ENCODE results near the gene FAAP20. TPM values are rescaled to one million over a fixed set of nuclear protein-coding genes. Genes with fewer than 3 reads are reported as not detected.

The FAAP20 gene
- polyA plus RNA-seq, 2 of the 4 experiments (the other 2 are of a cell fraction): 5.1 to 26.0 TPM

DNA sequence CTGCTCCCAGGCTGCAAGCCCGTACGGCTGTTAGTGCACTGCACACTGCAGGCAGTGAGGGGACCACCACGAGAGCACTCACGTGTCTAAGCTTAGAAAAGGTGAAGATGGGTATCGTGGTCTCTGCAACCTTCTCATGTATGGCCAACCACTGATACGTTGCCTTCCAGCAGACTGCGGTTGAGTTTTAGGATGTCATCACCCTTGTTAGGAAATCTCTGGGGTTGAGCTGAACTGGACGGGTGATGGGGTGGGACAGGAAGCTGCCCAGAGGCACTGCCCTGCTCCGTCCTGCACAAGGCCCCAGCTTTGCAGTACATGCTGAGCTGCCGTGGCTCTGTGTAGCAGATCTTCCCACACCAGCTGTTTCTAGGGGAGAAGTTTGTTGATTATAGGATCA is 43.3 kb downstream of the FAAP20 start:
- no peak overlapping the region for H3K4me3 ChIP-seq
- no peak for FAIRE-seq
- H3K9me3 ChIP-seq: no peaks in the 10 kb centered on the region
- no peak for DNase-seq (ENCODE audit: low read depth in 1 of 2, low spot score in 1 of 2)
- no peak overlapping the region for H3K27ac ChIP-seq
- no peaks in the 10 kb centered on the region for H3K4me1 ChIP-seq
- ATAC-seq: no peak
- TF ChIP-seq SREBF2 (IDR thresholded peaks at IDR 0.05): no peak
- TF ChIP-seq HOXA7 (CRISPR knock-in tag; IDR thresholded peaks at IDR 0.05): no peak
- no peak for TF ChIP-seq MAZ (IDR thresholded peaks at IDR 0.05; ENCODE audit: borderline replicate concordance, low read depth, low read length)
- no peak for TF ChIP-seq MAFK (IDR thresholded peaks at IDR 0.05; ENCODE audit: partially characterized antibody)
- TF ChIP-seq, protein P1, sequence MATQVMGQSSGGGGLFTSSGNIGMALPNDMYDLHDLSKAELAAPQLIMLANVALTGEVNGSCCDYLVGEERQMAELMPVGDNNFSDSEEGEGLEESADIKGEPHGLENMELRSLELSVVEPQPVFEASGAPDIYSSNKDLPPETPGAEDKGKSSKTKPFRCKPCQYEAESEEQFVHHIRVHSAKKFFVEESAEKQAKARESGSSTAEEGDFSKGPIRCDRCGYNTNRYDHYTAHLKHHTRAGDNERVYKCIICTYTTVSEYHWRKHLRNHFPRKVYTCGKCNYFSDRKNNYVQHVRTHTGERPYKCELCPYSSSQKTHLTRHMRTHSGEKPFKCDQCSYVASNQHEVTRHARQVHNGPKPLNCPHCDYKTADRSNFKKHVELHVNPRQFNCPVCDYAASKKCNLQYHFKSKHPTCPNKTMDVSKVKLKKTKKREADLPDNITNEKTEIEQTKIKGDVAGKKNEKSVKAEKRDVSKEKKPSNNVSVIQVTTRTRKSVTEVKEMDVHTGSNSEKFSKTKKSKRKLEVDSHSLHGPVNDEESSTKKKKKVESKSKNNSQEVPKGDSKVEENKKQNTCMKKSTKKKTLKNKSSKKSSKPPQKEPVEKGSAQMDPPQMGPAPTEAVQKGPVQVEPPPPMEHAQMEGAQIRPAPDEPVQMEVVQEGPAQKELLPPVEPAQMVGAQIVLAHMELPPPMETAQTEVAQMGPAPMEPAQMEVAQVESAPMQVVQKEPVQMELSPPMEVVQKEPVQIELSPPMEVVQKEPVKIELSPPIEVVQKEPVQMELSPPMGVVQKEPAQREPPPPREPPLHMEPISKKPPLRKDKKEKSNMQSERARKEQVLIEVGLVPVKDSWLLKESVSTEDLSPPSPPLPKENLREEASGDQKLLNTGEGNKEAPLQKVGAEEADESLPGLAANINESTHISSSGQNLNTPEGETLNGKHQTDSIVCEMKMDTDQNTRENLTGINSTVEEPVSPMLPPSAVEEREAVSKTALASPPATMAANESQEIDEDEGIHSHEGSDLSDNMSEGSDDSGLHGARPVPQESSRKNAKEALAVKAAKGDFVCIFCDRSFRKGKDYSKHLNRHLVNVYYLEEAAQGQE (IDR thresholded peaks at IDR 0.05): no peak
- TF ChIP-seq RNF2 (IDR thresholded peaks at IDR 0.05; ENCODE audit: borderline replicate concordance, low read depth): no peak
- no peak for TF ChIP-seq FOSL2 (IDR thresholded peaks at IDR 0.05)
- no peak for TF ChIP-seq FOSL2 (CRISPR knock-in tag; IDR thresholded peaks at IDR 0.05)
- no peak for TF ChIP-seq KDM5A (IDR thresholded peaks at IDR 0.05)
- TF ChIP-seq ZFP36 (IDR thresholded peaks at IDR 0.05; ENCODE audit: borderline replicate concordance, partially characterized antibody): no peak
- no peak for TF ChIP-seq RAD21 (conservative IDR thresholded peaks at IDR 0.05 in 1 of 2, IDR thresholded peaks at IDR 0.05 in 1 of 2)
- TF ChIP-seq ESRRA (IDR thresholded peaks at IDR 0.05; ENCODE audit: borderline replicate concordance, low read length): no peak
- TF ChIP-seq ZC3H11A (IDR thresholded peaks at IDR 0.05): no peak
- no peak for TF ChIP-seq CBX8 (IDR thresholded peaks at IDR 0.05)
- TF ChIP-seq POLR2AphosphoS2 (conservative IDR thresholded peaks at IDR 0.05; ENCODE audit: low read length): no peak
- TF ChIP-seq, protein P2, sequence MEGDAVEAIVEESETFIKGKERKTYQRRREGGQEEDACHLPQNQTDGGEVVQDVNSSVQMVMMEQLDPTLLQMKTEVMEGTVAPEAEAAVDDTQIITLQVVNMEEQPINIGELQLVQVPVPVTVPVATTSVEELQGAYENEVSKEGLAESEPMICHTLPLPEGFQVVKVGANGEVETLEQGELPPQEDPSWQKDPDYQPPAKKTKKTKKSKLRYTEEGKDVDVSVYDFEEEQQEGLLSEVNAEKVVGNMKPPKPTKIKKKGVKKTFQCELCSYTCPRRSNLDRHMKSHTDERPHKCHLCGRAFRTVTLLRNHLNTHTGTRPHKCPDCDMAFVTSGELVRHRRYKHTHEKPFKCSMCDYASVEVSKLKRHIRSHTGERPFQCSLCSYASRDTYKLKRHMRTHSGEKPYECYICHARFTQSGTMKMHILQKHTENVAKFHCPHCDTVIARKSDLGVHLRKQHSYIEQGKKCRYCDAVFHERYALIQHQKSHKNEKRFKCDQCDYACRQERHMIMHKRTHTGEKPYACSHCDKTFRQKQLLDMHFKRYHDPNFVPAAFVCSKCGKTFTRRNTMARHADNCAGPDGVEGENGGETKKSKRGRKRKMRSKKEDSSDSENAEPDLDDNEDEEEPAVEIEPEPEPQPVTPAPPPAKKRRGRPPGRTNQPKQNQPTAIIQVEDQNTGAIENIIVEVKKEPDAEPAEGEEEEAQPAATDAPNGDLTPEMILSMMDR (IDR thresholded peaks at IDR 0.05): no peak
- no peak for TF ChIP-seq PHF8 (IDR thresholded peaks at IDR 0.05; ENCODE audit: borderline replicate concordance, low read depth)
- TF ChIP-seq NR3C1 (IDR thresholded peaks at IDR 0.05): no peak
- TF ChIP-seq EP300 (IDR thresholded peaks at IDR 0.05): no peak
- no peak for TF ChIP-seq CHD2 (IDR thresholded peaks at IDR 0.05; ENCODE audit: low read length, partially characterized antibody)
- WGBS (ENCODE audit: missing lambda C conversion rate): 92% methylated on average over 8 of the region's 10 CpGs
- no peak overlapping the region for H3K4me2 ChIP-seq
- ChIA-PET CTCF (interaction anchor here (0.6 to 4.4 kb wide), 2 partner anchors 11 to 904 kb away, joined by 3 to 21 read pairs; no protein-coding TSS in a partner anchor), POLR2A (no interaction called here)

DNA sequence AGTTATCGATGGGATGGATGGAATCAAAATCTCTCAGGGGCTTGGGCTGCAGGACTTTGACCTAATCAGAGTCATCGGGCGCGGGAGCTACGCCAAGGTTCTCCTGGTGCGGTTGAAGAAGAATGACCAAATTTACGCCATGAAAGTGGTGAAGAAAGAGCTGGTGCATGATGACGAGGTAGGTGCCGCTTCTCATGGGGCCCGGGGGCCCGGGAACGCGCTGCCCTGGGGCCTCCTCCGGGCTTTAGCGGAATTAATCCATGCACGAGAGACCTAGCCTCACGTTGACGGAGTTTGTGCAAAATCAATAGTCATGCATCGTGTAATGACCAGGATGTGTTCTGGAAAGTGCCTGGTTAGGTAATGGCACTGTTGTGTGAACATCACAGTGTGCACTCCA is 43.8 kb downstream of the FAAP20 start:
- Histone ChIP-seq H3K27ac (no peak overlapping the region), H3K9me3 (no peaks in the 10 kb centered on the region), H3K4me1 (no peaks in the 10 kb centered on the region), H3K4me3 (no peak overlapping the region), H3K4me2 (no peak overlapping the region)
- no peak for DNase-seq (ENCODE audit: low read depth in 1 of 2, low spot score in 1 of 2)
- FAIRE-seq: no peak
- WGBS (ENCODE audit: missing lambda C conversion rate): 91% methylated on average over 19 of the region's 19 CpGs
- ATAC-seq: no peak
- POLR2A ChIA-PET: no interaction called here
- CTCF ChIA-PET: interaction anchor here (0.6 to 4.4 kb wide), 4 partner anchors 11 to 904 kb away, joined by 3 to 21 read pairs (median 6); no protein-coding TSS in a partner anchor
- TF ChIP-seq RNF2 (IDR thresholded peaks at IDR 0.05; ENCODE audit: borderline replicate concordance, low read depth) (no peak), JUN (IDR thresholded peaks at IDR 0.05) (no peak), ZFP36 (IDR thresholded peaks at IDR 0.05; ENCODE audit: borderline replicate concordance, partially characterized antibody) (no peak), ZC3H11A (IDR thresholded peaks at IDR 0.05) (no peak), NR3C1 (IDR thresholded peaks at IDR 0.05) (no peak), PHF8 (IDR thresholded peaks at IDR 0.05; ENCODE audit: borderline replicate concordance, low read depth) (no peak), NPAS2 (CRISPR knock-in tag; IDR thresholded peaks at IDR 0.05; ENCODE audit: borderline replicate concordance) (no peak), HOXB5 (CRISPR knock-in tag; IDR thresholded peaks at IDR 0.05) (no peak), CHD2 (IDR thresholded peaks at IDR 0.05; ENCODE audit: low read length, partially characterized antibody) (no peak), MAFK (IDR thresholded peaks at IDR 0.05; ENCODE audit: partially characterized antibody) (no peak), ZSCAN20 (CRISPR knock-in tag; IDR thresholded peaks at IDR 0.05) (no peak), CEBPB (IDR thresholded peaks at IDR 0.05) (no peak)
- TF ChIP-seq, protein P3, sequence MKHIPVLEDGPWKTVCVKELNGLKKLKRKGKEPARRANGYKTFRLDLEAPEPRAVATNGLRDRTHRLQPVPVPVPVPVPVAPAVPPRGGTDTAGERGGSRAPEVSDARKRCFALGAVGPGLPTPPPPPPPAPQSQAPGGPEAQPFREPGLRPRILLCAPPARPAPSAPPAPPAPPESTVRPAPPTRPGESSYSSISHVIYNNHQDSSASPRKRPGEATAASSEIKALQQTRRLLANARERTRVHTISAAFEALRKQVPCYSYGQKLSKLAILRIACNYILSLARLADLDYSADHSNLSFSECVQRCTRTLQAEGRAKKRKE (CRISPR knock-in tag; IDR thresholded peaks at IDR 0.05; ENCODE audit: low read depth): no peak
- TF ChIP-seq, protein P4, sequence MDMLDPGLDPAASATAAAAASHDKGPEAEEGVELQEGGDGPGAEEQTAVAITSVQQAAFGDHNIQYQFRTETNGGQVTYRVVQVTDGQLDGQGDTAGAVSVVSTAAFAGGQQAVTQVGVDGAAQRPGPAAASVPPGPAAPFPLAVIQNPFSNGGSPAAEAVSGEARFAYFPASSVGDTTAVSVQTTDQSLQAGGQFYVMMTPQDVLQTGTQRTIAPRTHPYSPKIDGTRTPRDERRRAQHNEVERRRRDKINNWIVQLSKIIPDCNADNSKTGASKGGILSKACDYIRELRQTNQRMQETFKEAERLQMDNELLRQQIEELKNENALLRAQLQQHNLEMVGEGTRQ (IDR thresholded peaks at IDR 0.05): no peak
- TF ChIP-seq, protein P5, sequence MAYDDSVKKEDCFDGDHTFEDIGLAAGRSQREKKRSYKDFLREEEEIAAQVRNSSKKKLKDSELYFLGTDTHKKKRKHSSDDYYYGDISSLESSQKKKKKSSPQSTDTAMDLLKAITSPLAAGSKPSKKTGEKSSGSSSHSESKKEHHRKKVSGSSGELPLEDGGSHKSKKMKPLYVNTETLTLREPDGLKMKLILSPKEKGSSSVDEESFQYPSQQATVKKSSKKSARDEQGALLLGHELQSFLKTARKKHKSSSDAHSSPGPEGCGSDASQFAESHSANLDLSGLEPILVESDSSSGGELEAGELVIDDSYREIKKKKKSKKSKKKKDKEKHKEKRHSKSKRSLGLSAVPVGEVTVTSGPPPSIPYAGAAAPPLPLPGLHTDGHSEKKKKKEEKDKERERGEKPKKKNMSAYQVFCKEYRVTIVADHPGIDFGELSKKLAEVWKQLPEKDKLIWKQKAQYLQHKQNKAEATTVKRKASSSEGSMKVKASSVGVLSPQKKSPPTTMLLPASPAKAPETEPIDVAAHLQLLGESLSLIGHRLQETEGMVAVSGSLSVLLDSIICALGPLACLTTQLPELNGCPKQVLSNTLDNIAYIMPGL (CRISPR knock-in tag; IDR thresholded peaks at IDR 0.05; ENCODE audit: borderline replicate concordance): no peak
- TF ChIP-seq, protein P6, sequence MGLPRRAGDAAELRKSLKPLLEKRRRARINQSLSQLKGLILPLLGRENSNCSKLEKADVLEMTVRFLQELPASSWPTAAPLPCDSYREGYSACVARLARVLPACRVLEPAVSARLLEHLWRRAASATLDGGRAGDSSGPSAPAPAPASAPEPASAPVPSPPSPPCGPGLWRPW (IDR thresholded peaks at IDR 0.05): no peak
